ENCODE measurements around the gene PTPN14.
"Not testable (repeated sequence)": the region's sequence is repeated elsewhere in the genome, so short reads cannot be mapped to it uniquely, and the experiment has no call there.

Gene PTPN14

GRCh38 chr1:214551436-214552173 lies at the start of gene PTPN14:
PTPN14 (minus strand) TSS chr1:214551602; CDS start chr1:214464803, 86,799 bp downstream.
- Histone ChIP-seq H3K27me3 (ENCODE audit: low read depth, low read length) (peaks cover 4% of the 10 kb centered on the region; the same call in 1 of the 2 replicates), H3K9me3 (ENCODE audit: insufficient read depth, low read length) (no peaks in the 10 kb centered on the region), H3K4me3 (ENCODE audit: low read length) (no peak within 1 kb of the TSS), H3K36me3 (replicated peaks; ENCODE audit: low read depth, low read length) (no peaks in the 10 kb centered on the region), H3K27ac (ENCODE audit: low read length) (no peak within 1 kb of the TSS), H2AFZ (ENCODE audit: low read depth, low read length) (no peak within 1 kb of the TSS), H3K4me2 (ENCODE audit: low read length) (no peak within 1 kb of the TSS), H4K20me1 (ENCODE audit: insufficient read depth, low read length) (no peaks in the 10 kb centered on the region), H3K79me2 (ENCODE audit: low read length) (no peaks in the 10 kb centered on the region), H3K4me1 (ENCODE audit: low read length) (peaks cover 7% of the 10 kb centered on the region; the same call in 1 of the 2 replicates), H3K9ac (ENCODE audit: low read length) (no peak within 1 kb of the TSS)
- TF ChIP-seq EZH2phosphoT487 (IDR thresholded peaks at IDR 0.05; ENCODE audit: low read depth), result no peak
- TF ChIP-seq CTCF (IDR thresholded peaks at IDR 0.05; ENCODE audit: low read depth, low read length), result no peak

- Histone ChIP-seq H3K79me2 (ENCODE audit: low read length) (no peaks in the 10 kb centered on the region), H3K9ac (ENCODE audit: low read length) (no peak overlapping the region), H3K36me3 (replicated peaks; ENCODE audit: low read depth, low read length) (no peaks in the 10 kb centered on the region), H3K27me3 (ENCODE audit: low read depth, low read length) (0 out of 2 replicates have a peak, but pooled peaks cover 4% of the 10 kb centered on the region), H3K27ac (ENCODE audit: low read length) (no peak overlapping the region), H3K4me3 (ENCODE audit: low read length) (no peak overlapping the region), H3K9me3 (ENCODE audit: insufficient read depth, low read length) (no peaks in the 10 kb centered on the region), H2AFZ (ENCODE audit: low read depth, low read length) (no peak overlapping the region), H3K4me1 (ENCODE audit: low read length) (no peaks in the 10 kb centered on the region), H4K20me1 (ENCODE audit: insufficient read depth, low read length) (no peaks in the 10 kb centered on the region), H3K4me2 (ENCODE audit: low read length) (no peak overlapping the region)
- TF ChIP-seq CTCF (IDR thresholded peaks at IDR 0.05; ENCODE audit: low read depth, low read length), result no peak
- TF ChIP-seq EZH2phosphoT487 (IDR thresholded peaks at IDR 0.05; ENCODE audit: low read depth), result no peak
These were observed 41.8 kb upstream of the PTPN14 start for GRCh38 chr1:214593158-214593557.

GRCh38 chr1:214591918-214592317 lies 40.5 kb upstream of the PTPN14 start:
- H3K4me3 ChIP-seq (ENCODE audit: low read length); H3K4me1 ChIP-seq (ENCODE audit: low read length); H3K36me3 ChIP-seq (replicated peaks; ENCODE audit: low read depth, low read length); H3K79me2 ChIP-seq (ENCODE audit: low read length); H3K27me3 ChIP-seq (ENCODE audit: low read depth, low read length); H4K20me1 ChIP-seq (ENCODE audit: insufficient read depth, low read length); H3K9ac ChIP-seq (ENCODE audit: low read length); H3K4me2 ChIP-seq (ENCODE audit: low read length); H3K27ac ChIP-seq (ENCODE audit: low read length); H2AFZ ChIP-seq (ENCODE audit: low read depth, low read length); H3K9me3 ChIP-seq (ENCODE audit: insufficient read depth, low read length): not testable (repeated sequence)

- TF ChIP-seq EZH2phosphoT487 (IDR thresholded peaks at IDR 0.05; ENCODE audit: low read depth), result no peak
- TF ChIP-seq CTCF (IDR thresholded peaks at IDR 0.05; ENCODE audit: low read depth, low read length), result no peak
- Histone ChIP-seq H3K27ac (ENCODE audit: low read length) (no peak overlapping the region), H4K20me1 (ENCODE audit: insufficient read depth, low read length) (no peaks in the 10 kb centered on the region), H3K4me3 (ENCODE audit: low read length) (no peak overlapping the region), H3K4me2 (ENCODE audit: low read length) (no peak overlapping the region), H2AFZ (ENCODE audit: low read depth, low read length) (no peak overlapping the region), H3K36me3 (replicated peaks; ENCODE audit: low read depth, low read length) (no peaks in the 10 kb centered on the region), H3K79me2 (ENCODE audit: low read length) (no peaks in the 10 kb centered on the region), H3K9me3 (ENCODE audit: insufficient read depth, low read length) (no peaks in the 10 kb centered on the region), H3K9ac (ENCODE audit: low read length) (no peak overlapping the region), H3K27me3 (ENCODE audit: low read depth, low read length) (peaks cover 18% of the 10 kb centered on the region), H3K4me1 (ENCODE audit: low read length) (no peaks in the 10 kb centered on the region)
These were observed 39.3 kb upstream of the PTPN14 start for GRCh38 chr1:214590696-214591095.
